Nephron progenitor cell (in vitro differentiated cells): ENCODE results near the gene TNS4.

Experiments
- DNase-seq: peaks from one replicate; pipeline ENCODE4 v3.0.0; 2021
- H3K27ac Mint-ChIP-seq: 2 replicates; pipeline ENCODE4 v1.8.0; 2021; ENCODE audit warnings: mild to moderate bottlenecking, moderate library complexity, mixed read lengths
- H3K27me3 Mint-ChIP-seq: 2 replicates; pipeline ENCODE4 v1.8.0; 2021; ENCODE audit warnings: mild to moderate bottlenecking, low read depth, mixed read lengths; ENCODE audit not compliant: poor library complexity
- H3K36me3 Mint-ChIP-seq: 2 replicates; pipeline ENCODE4 v1.8.0; 2021; ENCODE audit warnings: low read depth, mixed read lengths
- H3K4me1 Mint-ChIP-seq: 2 replicates; pipeline ENCODE4 v1.8.0; 2021; ENCODE audit warnings: mixed read lengths
- H3K4me3 Mint-ChIP-seq: 2 replicates; pipeline ENCODE4 v1.8.0; 2021; ENCODE audit warnings: mild to moderate bottlenecking, moderate library complexity, mixed read lengths
- H3K9me3 Mint-ChIP-seq: 2 replicates; pipeline ENCODE4 v1.8.0; 2021; ENCODE audit warnings: mild to moderate bottlenecking, moderate library complexity, mixed read lengths
- TF ChIP-seq, protein P1 (sequence below): fragments of 200-600 bp; sonication (generic); IDR thresholded peaks from 2 replicates; pipeline ENCODE4 v1.5.0; 2021; ENCODE audit warnings: antibody characterized with exemption

Gene TNS4

DNA sequence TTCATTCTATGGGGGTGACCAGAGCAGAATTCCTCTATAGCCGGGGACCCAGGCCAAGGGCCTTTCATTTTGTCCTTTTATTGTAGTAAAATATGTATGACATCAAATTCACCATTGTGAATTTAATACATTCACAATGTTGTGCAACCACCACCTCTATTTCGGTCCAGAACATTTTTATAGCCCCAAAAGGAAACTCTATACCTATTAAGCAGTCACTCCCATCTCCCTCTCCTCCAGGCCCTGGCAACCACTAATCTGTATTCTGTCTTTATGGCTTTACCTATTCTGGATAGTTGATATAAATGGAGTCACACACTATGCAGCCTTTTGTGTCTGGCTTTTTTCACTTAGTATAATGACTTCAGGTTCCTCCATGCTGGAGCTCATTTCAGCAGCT, 9.7 kb upstream of the TNS4 start:
- H3K27ac Mint-ChIP-seq: no peak overlapping the region
- H3K4me3 Mint-ChIP-seq: no peak overlapping the region
- no peaks in the 10 kb centered on the region for H3K36me3 Mint-ChIP-seq
- TF ChIP-seq, protein P1, sequence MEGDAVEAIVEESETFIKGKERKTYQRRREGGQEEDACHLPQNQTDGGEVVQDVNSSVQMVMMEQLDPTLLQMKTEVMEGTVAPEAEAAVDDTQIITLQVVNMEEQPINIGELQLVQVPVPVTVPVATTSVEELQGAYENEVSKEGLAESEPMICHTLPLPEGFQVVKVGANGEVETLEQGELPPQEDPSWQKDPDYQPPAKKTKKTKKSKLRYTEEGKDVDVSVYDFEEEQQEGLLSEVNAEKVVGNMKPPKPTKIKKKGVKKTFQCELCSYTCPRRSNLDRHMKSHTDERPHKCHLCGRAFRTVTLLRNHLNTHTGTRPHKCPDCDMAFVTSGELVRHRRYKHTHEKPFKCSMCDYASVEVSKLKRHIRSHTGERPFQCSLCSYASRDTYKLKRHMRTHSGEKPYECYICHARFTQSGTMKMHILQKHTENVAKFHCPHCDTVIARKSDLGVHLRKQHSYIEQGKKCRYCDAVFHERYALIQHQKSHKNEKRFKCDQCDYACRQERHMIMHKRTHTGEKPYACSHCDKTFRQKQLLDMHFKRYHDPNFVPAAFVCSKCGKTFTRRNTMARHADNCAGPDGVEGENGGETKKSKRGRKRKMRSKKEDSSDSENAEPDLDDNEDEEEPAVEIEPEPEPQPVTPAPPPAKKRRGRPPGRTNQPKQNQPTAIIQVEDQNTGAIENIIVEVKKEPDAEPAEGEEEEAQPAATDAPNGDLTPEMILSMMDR: no peak
- no peak for DNase-seq
- H3K4me1 Mint-ChIP-seq: peaks cover 50% of the 10 kb centered on the region
- no peaks in the 10 kb centered on the region for H3K9me3 Mint-ChIP-seq
- peaks cover 10% of the 10 kb centered on the region for H3K27me3 Mint-ChIP-seq

DNA sequence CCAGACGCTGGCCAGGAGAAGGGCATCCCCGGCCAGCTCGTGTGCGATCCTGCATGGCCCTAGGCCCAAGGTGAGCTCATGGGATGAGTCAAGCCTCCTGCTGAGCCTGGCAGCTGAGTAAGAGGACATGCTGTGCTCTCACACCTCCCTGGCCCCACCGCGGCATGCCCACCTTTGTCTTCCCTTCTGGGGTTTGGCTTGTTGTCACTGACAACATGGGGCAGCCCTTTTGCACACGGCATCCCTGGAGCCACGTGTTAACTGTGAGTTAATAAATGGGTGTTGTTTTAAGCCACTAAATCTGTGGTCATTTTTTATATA, 8.9 kb upstream of the TNS4 start:
- H3K27me3 Mint-ChIP-seq: peaks cover 10% of the 10 kb centered on the region
- no peak overlapping the region for H3K27ac Mint-ChIP-seq
- H3K9me3 Mint-ChIP-seq: no peaks in the 10 kb centered on the region
- DNase-seq: no peak
- TF ChIP-seq, protein P1: no peak
- H3K4me3 Mint-ChIP-seq: no peak overlapping the region
- no peaks in the 10 kb centered on the region for H3K36me3 Mint-ChIP-seq
- peaks cover 44% of the 10 kb centered on the region for H3K4me1 Mint-ChIP-seq

DNA sequence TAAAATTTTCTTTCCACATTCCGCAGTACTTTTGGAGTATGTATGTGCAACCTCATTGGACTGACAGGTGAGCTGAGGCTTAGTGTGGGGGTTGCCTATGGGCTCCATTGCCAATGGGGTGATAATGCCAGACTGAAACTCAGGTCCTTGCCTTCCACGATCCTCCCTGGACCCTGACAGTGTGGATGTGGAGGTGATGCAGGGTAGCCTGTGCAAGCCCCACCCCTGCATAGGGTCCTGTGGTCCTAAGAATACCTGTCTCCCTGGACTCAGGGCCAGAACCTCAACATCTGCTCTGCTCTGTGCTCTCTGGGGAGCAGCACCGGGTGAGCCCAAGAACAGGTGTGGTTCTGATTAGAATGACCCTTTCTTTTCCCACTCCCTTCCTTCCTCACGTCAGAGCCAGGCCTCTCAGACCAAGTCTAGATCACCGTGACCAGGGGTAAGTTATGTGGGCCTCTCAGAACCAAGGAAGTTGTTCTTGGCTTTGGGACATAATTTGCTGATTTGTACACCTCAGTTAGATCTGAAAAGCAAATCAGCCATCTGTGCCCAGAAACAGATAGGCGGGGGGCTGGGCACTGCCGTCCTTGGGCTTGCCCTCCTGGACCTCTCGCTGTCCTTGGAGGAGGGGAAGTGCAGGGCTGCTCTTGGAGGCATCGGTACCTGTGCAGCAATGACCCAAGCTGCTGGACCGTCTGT, 8.4 kb upstream of the TNS4 start:
- Mint-ChIP-seq H3K27me3 (peaks cover 10% of the 10 kb centered on the region), H3K36me3 (no peaks in the 10 kb centered on the region), H3K9me3 (no peaks in the 10 kb centered on the region), H3K27ac (no peak overlapping the region), H3K4me3 (no peak overlapping the region), H3K4me1 (peaks cover 43% of the 10 kb centered on the region)
- TF ChIP-seq, protein P1: no peak
- DNase-seq: no peak

DNA sequence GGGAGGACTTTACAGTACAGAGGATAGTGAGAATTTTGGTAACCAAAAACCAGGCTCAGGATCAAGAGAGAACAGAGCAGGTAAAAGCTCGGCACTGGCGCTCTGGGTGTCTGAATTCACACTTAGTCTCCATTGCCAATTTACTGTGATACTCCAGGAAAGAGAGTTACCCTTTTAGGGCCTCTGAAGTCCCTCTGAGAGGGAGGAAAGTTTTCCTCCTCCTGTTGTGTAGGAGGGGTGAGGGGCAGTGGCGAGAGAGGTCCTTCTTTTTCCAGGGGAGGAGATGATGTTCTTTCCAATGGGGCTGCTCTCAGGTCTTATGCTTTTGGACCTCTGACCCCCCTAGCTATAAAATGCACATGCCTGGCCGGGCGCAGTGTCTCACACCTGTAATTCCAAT, 5.4 kb upstream of the TNS4 start:
- Mint-ChIP-seq H3K36me3 (no peaks in the 10 kb centered on the region), H3K27ac (no peak overlapping the region), H3K27me3 (peaks cover 7% of the 10 kb centered on the region), H3K4me3 (no peak overlapping the region), H3K9me3 (no peaks in the 10 kb centered on the region), H3K4me1 (peaks cover 31% of the 10 kb centered on the region)
- TF ChIP-seq, protein P1: no peak
- no peak for DNase-seq

DNA sequence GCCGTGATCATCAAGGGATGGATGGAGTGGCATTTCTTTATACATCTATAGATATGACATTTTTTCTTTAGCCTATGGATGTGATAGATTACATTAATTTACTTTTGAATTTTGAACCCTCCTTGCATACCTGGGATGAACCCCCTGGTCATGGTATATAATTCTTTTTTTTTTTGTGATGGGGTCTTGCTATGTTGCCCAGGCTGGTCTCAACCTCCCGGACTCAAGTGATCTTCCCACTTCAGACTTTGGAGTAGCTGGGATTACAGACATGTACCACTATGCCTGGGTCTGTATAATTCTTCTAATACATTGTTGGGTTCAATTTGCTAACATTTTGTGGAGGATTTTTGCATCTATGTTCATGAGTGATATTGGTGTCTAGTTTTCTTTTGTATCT, 1.7 kb upstream of the TNS4 start:
- no peak for DNase-seq
- H3K27me3 Mint-ChIP-seq: peaks cover 10% of the 10 kb centered on the region
- no peaks in the 10 kb centered on the region for H3K36me3 Mint-ChIP-seq
- TF ChIP-seq, protein P1: no peak
- peaks cover 39% of the 10 kb centered on the region for H3K4me1 Mint-ChIP-seq
- no peak overlapping the region for H3K27ac Mint-ChIP-seq
- H3K4me3 Mint-ChIP-seq: no peak overlapping the region
- H3K9me3 Mint-ChIP-seq: no peaks in the 10 kb centered on the region

DNA sequence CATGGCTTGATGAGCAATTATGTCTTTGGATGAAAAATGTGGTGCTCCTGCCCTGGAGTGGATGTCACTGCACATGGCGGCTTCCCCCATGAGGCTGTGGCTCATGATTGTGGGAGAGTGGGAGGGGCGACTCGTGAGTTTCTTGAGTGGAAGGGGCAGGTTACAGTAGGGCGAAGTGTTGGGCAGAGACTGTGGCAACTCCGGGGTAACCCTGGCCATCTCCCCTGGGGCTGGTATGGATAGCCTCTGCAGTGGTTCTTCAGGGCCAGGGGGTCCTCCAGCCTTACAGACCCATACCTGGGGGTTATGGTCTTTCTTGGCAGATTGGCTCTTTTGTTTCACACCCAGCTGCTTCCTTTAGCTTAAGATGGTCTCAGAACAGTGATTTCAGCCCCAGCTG, 1.3 kb upstream of the TNS4 start:
- H3K4me1 Mint-ChIP-seq: peaks cover 43% of the 10 kb centered on the region
- H3K4me3 Mint-ChIP-seq: no peak overlapping the region
- no peak for DNase-seq
- peaks cover 10% of the 10 kb centered on the region for H3K27me3 Mint-ChIP-seq
- no peaks in the 10 kb centered on the region for H3K36me3 Mint-ChIP-seq
- TF ChIP-seq, protein P1: no peak
- no peaks in the 10 kb centered on the region for H3K9me3 Mint-ChIP-seq
- H3K27ac Mint-ChIP-seq: no peak overlapping the region
